ENCODE measurements around the gene PRRX2.
"Not testable (repeated sequence)": the region's sequence is repeated elsewhere in the genome, so short reads cannot be mapped to it uniquely, and the experiment has no call there.

Gene PRRX2

DNA sequence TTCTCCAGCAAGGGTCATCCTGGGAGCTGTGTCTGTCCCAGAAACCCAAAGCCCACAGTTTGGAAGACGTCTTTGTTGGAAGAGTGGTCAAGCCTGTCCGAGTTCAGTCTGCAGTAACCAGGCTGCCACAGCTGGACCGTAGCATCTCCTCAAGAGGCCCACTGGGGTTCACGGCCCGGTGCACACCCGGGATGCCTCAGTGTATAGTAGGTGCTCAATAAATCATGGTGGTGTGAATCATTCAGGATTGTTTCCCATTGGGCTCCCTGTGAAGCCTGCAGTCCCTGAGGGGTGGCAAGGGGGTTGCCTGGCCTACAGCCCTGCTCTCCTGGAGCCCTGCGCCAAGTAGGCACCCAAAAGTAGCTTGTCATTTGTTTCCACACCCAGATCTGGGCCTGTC lies 10.3 kb upstream of the PRRX2 start:
- no peak for DNase-seq

DNA sequence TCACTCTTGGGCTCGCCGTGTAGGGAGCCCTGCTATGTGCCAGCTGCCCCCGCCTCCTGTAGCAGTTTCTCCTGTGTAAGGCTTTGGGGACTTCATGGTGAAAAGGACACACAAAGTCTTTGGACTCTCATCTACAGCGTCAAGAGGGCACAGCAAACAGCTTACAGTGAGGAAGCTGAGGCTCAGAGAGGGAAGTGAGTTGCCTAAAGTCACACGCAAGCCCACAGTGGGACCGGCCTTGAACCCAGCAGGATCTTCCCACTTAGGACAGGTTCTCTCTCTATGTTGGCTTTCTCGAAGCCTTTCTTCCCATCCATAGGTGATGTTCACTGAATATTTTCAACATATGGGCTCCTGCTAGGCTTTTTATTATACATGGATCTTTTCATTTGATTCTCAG lies 9.8 kb upstream of the PRRX2 start:
- DNase-seq, result no peak

DNA sequence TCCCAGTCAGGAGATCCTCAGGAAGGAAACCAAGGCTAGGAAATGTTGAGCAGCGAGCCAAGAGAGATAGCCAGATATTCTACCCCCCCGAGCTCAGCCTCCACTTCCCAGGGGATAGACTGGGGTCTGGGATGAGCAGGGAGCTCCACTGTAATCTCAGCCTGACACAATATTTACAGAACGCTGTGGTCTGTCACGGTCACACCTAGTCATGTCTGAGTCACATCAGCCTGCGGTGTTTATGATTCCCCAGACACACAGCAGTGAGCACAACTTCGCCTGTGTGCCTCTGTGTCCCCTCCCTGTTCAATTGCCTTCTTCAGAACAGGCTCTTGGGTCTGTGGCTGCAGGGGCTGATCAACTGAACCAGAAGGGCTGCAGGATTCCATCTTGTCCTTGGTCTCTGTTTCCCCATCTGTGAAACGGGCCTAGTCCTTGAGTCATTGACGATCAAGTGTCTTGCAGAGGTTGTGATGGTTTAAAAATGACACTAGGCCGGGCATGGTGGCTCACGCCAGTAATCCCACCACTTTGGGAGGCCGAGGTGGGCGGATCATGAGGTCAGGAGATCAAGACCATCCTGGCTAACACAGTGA lies 8.6 kb upstream of the PRRX2 start:
- DNase-seq, result no peak

DNA sequence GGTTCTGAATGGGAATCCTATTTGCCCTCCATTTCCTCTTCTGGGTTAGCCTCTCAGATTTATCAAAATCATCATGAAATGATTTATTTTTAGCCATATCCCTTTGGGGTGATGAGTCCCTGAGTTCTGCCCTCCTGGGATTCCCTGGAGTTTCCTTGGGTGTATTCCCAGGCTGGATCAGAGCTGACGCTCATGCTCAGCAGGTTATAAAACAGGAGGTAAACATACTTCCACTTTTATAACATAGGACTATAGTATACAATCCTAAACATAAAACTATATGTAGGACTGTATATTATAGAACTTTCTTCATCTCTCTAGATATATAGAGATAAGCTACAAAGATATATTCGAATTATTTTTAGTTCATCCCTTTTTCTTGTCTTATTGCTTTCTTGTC lies 4.4 kb upstream of the PRRX2 start:
- no peak for DNase-seq

DNA sequence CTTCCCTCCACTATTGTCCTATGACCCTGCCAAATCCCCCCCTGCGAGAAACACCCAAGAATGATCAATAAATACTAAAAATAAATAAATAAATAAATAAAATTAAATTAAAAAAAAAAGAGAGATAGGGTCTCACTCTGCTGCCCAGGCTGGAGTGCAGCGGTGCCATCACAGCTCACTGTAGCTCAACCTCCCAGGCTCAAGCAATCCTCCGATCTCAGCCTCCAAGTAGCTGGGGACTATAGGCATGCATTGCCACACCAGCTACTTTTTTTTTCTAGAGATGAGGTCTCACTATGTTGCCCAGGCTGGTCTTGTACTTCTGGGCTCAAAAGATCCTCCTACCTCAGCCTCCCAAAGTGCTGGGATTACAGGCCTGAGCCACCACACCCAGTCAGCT lies 3.2 kb upstream of the PRRX2 start:
- DNase-seq, result not testable (repeated sequence)

DNA sequence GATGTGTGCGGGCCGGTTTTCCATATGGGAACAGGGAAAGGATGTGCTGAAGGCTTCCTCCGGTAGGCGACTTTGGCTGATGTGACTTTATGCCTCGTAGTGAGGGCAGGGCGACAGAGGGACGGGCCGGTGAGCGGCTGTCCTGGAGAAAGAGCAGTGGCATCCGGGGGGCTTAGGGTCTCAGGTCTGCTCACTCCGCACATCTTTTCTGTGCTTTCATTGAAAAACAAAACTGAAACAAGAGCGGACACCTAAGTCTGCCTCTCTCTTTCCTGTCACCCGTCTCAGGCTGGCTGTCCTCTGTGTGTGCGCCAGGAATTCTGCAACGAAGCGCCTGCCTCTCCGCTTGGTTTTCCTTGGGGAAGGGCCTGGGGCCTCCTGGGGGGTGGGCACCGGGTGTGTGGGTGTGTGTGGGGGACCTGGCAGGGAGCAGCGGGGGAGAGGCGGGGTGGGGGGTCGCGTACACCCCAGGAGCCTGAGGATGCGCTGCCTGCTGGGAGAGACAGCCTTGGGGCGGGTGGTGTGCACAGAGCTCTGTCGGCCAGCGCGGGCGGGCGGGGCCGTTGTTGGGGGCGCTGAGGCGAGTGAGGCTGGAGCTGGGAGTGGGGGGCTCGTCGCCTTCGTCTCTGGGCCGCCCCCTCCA lies 580 bp upstream of the PRRX2 start:
- DNase-seq, result no peak

DNA sequence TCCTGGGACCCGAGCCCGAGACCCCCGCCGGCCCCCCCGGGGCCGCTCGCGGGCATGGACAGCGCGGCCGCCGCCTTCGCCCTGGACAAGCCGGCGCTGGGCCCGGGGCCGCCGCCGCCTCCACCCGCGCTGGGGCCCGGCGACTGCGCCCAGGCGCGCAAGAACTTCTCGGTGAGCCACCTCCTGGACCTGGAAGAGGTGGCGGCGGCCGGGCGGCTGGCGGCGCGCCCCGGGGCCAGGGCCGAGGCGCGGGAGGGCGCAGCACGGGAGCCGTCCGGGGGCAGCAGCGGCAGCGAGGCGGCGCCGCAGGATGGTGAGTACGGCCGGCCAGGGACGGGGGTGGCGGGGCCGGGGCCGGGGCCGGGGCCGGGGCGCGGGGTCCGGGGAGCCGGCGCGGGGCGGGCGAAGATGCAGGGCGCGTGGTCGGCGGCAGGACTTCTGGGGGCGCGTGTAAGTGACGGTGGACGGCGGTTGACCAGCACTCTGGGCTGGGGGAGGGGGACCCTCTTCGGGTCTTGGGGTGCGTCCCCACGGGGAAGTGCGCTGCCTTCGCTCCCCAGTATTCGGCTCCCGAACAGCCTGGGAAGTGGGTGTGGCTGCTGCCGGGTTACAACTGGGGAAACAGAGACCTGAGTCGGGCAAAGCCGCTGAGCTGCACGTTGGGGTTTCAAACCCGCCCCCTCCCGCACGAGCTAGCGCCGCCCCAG lies 520 bp downstream of the PRRX2 start:
- DNase-seq, result no peak

DNA sequence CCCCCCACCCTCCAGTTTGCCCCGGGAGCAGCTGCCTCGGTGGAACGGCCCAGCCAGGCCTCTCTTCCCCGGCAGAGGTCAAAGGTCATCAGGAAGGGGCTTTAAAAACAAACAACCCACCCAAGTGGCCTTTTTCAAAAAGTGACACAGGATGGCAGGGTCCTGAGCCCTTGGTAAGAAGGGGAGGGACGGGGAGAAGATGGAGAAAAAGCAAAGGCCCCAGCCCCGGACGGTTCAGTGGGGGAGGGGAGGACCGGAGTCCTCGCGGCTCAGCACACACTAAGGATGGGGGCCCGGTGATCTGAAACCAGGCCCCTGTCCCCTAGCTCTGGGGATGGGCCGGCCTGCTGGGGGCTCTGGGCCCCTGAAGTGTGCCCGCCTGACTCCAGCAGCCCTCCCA lies 1.1 kb downstream of the PRRX2 start:
- DNase-seq, result no peak

DNA sequence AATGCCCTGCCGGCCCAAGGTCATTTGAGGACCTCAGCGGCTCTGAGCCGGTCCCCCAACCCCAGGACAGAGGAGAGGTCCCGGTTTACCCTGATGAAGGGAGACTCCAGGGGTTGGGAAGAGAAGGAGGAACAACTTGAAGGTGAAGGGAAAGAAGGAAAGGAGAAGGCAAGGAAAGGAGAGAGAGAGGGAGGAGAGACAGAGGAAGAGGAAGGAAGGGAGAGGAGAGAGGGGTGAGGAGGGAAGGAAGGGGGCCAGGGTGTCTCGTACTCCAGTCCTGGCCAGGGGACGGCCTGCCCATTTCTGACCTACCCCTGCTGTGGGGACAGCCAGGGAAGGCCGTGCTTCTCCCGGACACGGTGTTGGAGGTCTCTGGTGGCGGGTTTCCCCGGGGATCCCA lies 1.9 kb downstream of the PRRX2 start:
- no peak for DNase-seq

DNA sequence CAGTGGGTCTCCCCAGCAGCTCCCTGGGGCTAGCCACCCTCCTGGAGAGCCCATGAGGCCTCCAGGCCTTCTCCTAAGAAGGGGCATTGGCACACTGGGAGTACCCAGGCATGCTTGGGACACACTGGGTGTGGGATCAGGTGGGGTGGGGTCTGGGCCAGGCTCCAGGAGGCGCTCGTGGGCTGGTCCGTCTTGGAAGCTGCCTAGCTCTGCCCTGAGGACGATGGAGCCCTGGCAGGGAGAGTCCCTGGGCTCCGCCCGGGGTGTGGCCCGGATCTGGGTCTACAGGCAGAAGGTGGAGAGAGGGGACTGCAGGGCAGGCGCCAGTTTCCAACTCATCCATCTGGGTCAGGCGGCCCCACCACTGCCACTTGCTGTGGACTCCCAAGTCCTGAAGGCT lies 2.4 kb downstream of the PRRX2 start:
- DNase-seq, result no peak

DNA sequence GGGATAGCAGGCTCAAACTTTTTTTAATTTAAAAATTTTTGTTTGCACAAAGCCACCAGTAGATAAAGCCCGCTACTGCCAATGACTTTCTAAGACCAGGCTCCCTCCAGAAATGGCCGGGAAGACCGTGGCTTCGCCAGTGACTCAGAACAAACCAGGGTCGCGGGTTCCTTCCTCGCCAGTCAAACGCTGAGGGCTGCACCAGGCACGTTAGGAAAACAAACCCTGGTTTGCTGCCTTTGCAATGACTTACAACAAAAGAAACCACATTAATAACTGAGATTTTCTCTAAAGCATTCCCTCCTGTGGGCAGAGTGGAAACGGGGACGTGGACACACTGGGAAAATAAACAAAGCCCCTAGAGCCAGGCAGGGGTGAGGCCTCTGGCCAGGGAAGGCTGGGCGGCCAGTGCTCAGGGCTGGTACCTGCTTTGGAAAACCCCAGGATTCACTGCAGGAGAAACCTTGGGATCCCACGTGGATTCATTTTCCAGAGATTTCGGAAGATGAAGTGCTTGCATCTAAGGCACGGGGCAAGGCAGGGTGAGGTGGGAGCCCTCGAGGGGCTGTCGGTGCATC lies 3.8 kb downstream of the PRRX2 start:
- DNase-seq, result no peak

DNA sequence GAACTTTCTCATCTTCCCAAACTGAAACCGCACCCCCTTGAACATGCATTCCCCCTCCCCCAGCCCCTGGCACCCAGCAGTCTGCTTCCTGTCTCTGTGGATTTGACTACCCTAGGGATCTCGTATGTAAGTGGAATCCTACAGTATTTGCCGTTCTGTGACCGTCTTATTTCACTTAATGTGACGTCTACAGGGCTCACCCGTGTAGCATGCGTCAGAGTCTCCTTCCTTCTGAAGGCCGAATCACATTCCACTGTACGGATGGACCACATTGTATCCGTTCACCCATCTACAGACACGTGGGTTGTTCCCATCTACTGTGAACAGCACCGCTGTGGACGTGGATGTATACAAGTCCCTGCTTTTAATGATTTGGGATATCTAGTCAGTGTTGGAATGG lies 4.5 kb downstream of the PRRX2 start:
- DNase-seq, result no peak

DNA sequence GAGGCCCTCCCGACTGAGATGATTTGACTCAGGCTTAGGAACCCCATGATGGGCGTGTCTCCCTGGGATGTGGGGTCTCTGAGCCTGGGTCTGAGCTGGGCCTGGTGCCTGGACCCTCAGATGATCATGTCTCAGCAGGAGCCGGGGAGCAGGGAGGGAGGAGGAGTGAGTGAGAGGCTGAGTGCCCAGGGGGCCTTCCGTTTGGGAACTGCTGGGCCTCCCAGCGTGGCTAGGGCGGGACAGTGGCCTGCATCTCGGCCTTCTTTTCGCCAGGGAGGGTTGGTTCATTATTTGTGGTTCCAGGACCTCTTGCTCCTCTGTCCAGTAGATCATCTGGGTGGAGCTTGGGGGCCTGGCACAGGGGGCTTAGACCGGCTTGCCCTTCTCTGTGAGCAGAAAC lies 5.6 kb downstream of the PRRX2 start:
- no peak for DNase-seq

DNA sequence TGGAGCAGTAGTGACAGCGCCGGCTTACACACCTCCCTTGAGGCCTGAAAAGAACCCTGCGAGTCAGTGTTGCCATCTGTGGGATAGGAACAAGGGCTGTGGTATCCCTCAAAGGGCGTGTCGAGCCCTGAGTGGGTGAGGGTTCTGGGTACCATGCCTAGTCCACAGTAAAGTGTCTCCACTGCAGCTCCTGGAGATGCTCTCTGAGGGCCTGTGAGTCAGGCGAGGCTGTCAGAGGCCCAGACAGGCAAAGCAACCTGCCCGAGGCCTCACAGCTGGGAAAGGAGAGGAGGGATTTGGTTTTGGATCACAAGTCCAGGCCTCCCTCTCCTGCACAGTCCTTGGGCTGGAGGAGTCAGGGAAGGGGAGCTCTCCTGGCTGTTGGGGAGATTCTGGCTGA lies 6.1 kb downstream of the PRRX2 start:
- DNase-seq, result no peak

DNA sequence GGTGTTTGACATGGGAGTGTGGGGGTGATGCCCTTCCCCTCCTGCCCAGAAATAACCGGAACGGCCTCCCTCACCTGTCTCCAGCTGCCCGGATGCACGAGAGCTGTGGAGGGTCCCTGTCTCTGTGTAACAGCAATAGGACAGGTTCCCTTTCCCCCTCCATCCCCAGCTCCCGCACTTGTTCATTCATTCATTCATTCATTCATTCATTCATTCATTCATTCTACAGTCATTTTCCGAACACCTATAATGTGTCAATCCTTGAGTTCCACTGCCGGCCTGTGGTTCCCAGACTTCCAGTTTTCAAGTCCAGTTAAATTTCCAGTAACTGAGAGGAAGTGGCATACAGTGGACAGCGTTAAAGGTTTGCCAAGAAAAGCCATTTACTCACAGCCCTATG lies 7.3 kb downstream of the PRRX2 start:
- no peak for DNase-seq

DNA sequence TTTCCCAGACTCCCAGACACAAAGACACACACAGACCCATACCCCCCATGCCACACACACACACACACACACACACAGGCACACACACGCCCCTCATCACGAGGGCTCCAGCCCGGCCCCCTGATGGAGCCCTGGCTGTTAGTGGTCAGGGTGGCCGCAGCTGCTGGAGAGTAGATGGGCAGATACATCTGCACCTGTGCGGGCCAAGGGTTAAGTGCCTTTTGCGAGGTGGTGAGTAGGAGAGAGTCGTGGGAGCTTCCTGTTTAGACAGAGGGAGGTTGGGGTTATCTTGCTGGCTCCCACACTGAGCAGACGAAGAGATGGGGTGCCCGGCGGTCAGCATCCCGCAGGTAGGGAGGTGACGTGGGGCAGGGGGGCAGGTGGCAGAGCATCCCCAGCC lies 8.2 kb downstream of the PRRX2 start:
- DNase-seq, result no peak

DNA sequence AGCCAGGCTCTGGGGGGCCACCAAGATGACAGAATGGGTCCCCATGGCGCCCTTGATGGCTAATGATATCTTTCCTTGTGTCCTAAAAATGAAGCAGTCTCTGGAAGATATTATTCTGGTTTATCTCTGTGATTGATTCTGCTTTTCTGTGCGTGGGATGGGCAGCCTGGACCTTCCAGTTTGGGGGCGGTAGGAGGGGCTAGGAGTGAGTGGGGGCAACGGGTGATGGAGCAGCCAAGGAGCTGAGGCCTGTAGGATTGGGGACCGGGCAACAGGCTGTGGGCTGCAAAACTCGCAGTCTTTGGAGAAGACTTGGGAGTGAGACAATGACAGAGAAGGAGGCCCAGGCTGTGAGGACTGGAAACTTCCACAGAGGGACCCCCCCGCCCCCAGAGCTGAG lies 8.8 kb downstream of the PRRX2 start:
- no peak for DNase-seq

DNA sequence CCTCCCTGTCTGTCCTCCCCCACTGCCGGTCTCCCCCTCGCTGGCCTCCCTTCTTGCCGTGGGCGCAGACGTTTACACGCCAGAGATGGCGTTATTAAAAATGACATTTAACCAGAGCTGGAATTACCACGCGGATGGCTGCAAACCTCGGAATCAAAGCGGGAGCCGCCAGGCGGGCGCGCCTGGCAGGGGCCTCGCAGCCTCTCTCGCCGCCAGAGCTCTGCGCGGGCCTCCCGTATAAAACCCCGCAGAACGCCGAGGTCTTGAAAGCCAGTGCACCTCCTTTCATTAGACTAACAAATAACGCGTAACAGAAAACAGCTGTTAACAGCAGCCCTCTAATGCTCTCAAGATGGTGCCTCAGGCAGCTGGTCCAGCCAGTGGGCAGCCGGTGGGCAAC lies 10.2 kb downstream of the PRRX2 start:
- DNase-seq, result no peak

DNA sequence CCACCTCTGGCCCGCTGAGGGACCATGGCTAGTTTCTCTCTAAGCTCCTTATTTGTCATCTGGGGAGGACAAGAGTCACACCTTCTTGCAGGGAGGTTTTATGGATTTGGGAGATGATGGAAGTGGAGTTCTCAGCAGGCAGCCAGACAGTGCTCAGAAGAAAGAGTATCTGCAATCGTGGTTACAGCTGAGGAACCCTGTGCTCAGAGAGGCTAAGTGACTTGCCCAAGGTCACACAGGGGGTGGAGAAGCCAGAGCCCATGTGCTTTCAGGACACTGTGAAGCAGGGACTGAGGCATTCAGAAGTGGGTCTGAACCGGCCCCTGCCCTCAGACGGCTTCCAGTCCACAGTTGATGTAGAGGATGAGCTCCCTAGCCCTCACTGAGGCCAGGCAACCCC lies 10.8 kb downstream of the PRRX2 start:
- DNase-seq, result no peak

DNA sequence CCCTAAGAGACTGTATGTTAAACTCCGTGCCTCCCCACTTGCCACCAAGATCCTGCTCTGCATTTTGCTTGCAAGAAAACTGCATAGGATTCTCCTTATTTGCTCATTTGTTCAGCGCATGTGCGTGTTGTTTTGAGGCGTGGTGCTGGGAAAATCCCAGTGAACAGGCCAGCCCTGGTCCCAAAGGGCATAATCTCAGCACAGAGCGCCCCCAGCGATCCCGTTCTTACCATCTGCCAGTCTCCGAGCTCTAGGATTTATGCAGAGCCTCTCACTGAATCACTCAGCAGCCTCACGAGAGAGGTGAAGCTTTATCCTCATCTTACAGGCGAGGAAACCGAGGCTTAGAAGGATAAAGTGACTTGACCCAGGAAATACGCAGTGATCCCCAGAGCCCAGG lies 11.5 kb downstream of the PRRX2 start:
- DNase-seq, result no peak

DNA sequence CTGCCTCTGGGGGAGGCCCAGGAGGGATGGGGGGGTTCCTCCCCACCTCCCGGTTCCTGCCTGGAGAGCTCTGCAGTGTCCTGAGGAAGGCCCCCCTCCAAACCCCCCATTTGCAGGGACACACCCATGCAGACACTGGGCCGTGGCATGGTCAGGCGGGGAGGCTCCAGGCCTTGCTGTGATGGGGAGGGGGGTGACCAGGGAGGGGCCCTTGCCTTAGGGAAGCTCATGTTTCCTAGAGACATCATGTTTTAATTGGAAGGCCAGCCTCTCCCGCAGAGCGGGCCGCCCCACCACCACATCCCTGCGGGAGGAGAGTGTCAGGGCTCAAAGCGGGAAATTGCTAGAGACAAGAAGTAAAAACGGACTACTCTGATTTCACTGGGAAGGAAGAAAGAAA lies 12.0 kb downstream of the PRRX2 start:
- no peak for DNase-seq

DNA sequence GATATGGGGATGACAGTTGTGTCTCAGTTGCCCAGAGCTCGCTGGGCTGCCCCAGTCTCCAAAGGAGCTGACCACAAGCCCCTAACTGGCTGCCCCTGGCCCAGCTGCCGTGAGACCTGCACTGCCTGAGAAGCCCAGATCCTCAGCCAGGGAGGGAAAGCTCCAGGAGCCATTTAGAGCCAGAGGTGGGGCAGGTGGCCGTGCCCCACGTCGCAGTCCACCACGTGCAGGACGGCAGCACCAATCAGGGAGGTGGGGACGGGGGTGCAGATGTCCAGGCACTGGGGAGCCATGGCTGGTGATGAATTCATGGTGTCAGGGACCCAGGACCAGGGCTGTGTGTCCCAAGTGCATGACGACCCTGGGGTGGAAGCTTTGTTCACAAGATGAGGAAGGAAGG lies 13.4 kb downstream of the PRRX2 start:
- DNase-seq, result no peak

DNA sequence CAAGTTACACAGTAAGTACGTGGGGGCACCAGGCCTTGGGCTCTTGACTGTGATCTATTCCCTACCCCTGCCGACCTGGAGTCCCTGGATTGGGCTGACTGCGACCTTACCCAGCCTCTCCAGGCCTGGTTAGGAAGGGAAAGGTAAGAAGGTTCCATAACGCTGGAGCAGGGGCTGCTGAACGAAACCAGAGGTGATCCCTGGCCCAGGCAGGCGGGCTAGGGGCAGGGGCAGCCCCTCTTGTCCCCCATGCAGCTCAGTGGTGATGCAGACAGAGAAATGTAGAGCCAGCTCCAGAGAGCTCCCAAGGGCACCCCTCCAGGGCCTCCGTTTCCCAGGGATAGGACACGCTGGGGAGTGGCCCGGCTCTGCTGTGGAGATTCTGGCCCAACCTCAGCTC lies 14.1 kb downstream of the PRRX2 start:
- no peak for DNase-seq

DNA sequence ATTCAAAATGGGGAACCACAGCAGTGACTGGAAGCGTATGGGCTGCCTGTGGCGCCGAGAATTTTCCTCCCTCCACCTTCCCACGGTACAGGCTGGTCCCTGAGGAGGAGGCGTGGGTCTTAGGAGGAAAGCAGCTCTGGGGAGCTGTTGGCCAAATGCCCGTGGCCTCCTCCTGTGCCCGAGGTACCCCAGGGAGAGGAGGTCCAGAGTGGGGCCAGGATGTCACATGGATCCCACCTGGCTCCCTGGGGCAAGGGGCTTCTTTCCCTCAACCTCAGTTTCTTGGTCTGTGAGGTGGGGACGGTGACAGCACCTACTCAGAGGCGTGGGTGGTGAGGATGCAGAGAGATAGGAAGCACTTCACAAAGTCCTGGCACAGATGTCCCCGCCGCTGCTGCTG lies 16.5 kb downstream of the PRRX2 start:
- no peak for DNase-seq

DNA sequence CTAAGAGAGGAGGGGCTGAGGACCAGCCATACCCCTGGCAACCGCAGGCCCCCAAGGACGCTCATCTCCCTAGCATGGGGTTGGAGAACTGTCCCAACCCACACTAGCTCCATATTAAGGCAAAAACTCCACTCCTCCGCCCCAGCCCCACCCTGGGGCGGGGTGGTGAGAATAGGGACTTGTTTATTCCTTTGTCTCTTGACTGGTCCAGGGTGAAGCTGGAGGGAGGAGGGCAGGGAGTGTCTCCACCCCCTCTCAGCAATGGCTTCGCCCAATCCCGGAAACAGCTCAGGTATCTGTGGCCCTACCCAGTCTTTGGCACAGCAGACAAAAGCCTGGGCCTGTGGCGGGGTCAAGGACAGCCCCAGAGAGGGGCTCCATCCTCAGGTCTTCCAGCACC lies 16.9 kb downstream of the PRRX2 start:
- no peak for DNase-seq

Data from stimulated activated CD4-positive, alpha-beta T cell treated with anti-CD3 and anti-CD28 coated beads, Interleukin-12 subunit alpha, Interleukin-12 subunit beta, amount 100 ng/mL, for 4 hours (primary cell).